GM12878 (cell line): ENCODE data around the gene CYP4X1. TPM values are rescaled to one million over a fixed set of nuclear protein-coding genes. Genes with fewer than 3 reads are reported as not detected.

Source experiments
- ATAC-seq: fragments of 200-7000 bp; cut with Tn5 transposase; 3 replicates; pipeline ENCODE4 v1.9.1; 2020; ENCODE audit warnings: mild to moderate bottlenecking, moderate library complexity
- BruUV-seq: library from RNA; stranded (reverse); fragments of 400-500 nt; replicated peaks from 2 replicates; lab custom pipeline; 2021; lab: Mats Ljungman, UMichigan
- CTCF ChIA-PET: fragments of 300-600 bp; sonication (Branson Sonifier 250); formaldehyde crosslinking; extraction: SDS; loops from one replicate; lab custom pipeline; 2021; ENCODE audit warnings: inconsistent platforms; lab: Yijun Ruan, JAX
- POLR2A ChIA-PET: fragments of 350-600 bp; formaldehyde crosslinking; extraction: SDS; loops from one replicate; lab custom pipeline; 2021; ENCODE audit warnings: inconsistent platforms; lab: Charles Lee
- RAD21 ChIA-PET: fragments of 300-600 bp; sonication (Branson Sonifier 250); formaldehyde crosslinking; loops from one replicate; lab custom pipeline; 2023; ENCODE audit warnings: antibody characterized with exemption; ENCODE audit not compliant: unreplicated experiment; lab: Charles Lee
- SMC1A ChIA-PET: fragments of 300-600 bp; sonication (Branson Sonifier 250); formaldehyde crosslinking; loops from one replicate; lab custom pipeline; 2023; ENCODE audit not compliant: unreplicated experiment, uncharacterized antibody; lab: Charles Lee
- DNase-seq: peaks from one replicate; pipeline ENCODE4 v3.0.0-alpha.2; 2011; ENCODE audit warnings: low read depth, low spot score
- FAIRE-seq: peaks from 3 replicates; lab custom pipeline; 2011; peaks lifted over from hg19 to GRCh38; lab: Jason Lieb, UNC
- H2AFZ ChIP-seq: 2 replicates; pipeline ENCODE4 v1.6.0; 2011; ENCODE audit warnings: low read depth, low read length, control low read depth; ENCODE audit not compliant: control insufficient read depth
- H3K27ac ChIP-seq: 2 replicates; pipeline ENCODE4 v1.5.1; 2011; ENCODE audit warnings: control low read depth; ENCODE audit not compliant: control insufficient read depth, insufficient read depth
- H3K27me3 ChIP-seq, 2 experiments: replicated peaks in 1 of 2; 2 replicates each; pipeline versions ENCODE4 v1.6.0 to v1.6.1; 2011; ENCODE audit warnings: low read length in 1 of 2; ENCODE audit not compliant: control insufficient read depth in 2 of 2, insufficient read depth in 2 of 2
- H3K36me3 ChIP-seq, 2 experiments: 2 replicates each; pipeline ENCODE4 v1.5.1; 2011; ENCODE audit warnings: low read length in 1 of 2; ENCODE audit not compliant: control insufficient read depth in 2 of 2, insufficient read depth in 2 of 2
- H3K4me1 ChIP-seq: 2 replicates; pipeline ENCODE4 v1.6.1; 2011; ENCODE audit warnings: mild to moderate bottlenecking, low read length, moderate library complexity, mixed read lengths; ENCODE audit not compliant: control insufficient read depth, insufficient read depth
- H3K4me2 ChIP-seq: 2 replicates; pipeline ENCODE4 v1.6.0; 2011; ENCODE audit warnings: control low read depth; ENCODE audit not compliant: control insufficient read depth, insufficient read depth
- H3K4me3 ChIP-seq: fragments of 200-600 bp; sonication (generic); 2 replicates; pipeline ENCODE4 v1.5.1; 2016
- H3K79me2 ChIP-seq: 2 replicates; pipeline ENCODE4 v1.6.0; 2011; ENCODE audit warnings: low read length; ENCODE audit not compliant: control insufficient read depth, insufficient read depth
- H3K9ac ChIP-seq: 2 replicates; pipeline ENCODE4 v1.8.0; 2011; ENCODE audit warnings: low read length, control low read depth, mixed read lengths; ENCODE audit not compliant: control insufficient read depth, insufficient read depth
- H3K9me3 ChIP-seq: replicated peaks from 3 replicates; pipeline ENCODE4 v1.5.1; 2011; ENCODE audit warnings: mild to moderate bottlenecking, low read length; ENCODE audit not compliant: control insufficient read depth, insufficient read depth
- H4K20me1 ChIP-seq: 2 replicates; pipeline ENCODE4 v1.6.0; 2011; ENCODE audit not compliant: control insufficient read depth, insufficient read depth
- CTCF ChIP-seq, 3 experiments: IDR thresholded peaks in 2 of 3; conservative IDR thresholded peaks in 1 of 3; 2 replicates each; pipeline ENCODE4 v1.5.1; 2011; ENCODE audit warnings: low read depth in 3 of 3, low read length in 3 of 3, mild to moderate bottlenecking in 3 of 3, control low read depth in 2 of 3, moderate library complexity in 2 of 3, inconsistent platforms in 1 of 3, mixed read lengths in 1 of 3; ENCODE audit not compliant: control insufficient read depth in 2 of 3, insufficient read depth in 1 of 3; ENCODE audit errors: extremely low read depth in 1 of 3
- EP300 ChIP-seq, 2 experiments: fragments of 150-350 bp in 1 of 2; IDR thresholded peaks; 2 replicates each; pipeline ENCODE4 v1.6.1; 2011 to 2012; ENCODE audit warnings: low read depth in 2 of 2, low read length in 2 of 2, borderline replicate concordance in 1 of 2, improper control_type of control experiment in 1 of 2, inconsistent platforms in 1 of 2; ENCODE audit not compliant: control insufficient read depth in 1 of 2
- EZH2 ChIP-seq: IDR thresholded peaks from 2 replicates; pipeline ENCODE4 v1.6.1; 2012; ENCODE audit warnings: low read depth, mild to moderate bottlenecking, control low read depth, inconsistent platforms, low read length, borderline replicate concordance; ENCODE audit not compliant: control insufficient read depth
- HSF1 ChIP-seq: fragments of 150-350 bp; IDR thresholded peaks from 2 replicates; pipeline ENCODE4 v1.6.1; 2014; ENCODE audit warnings: mild to moderate bottlenecking, low read depth, low read length
- IRF5 ChIP-seq: fragments of 450-650 bp; IDR thresholded peaks from 2 replicates; pipeline ENCODE4 v1.6.1; 2017; ENCODE audit warnings: borderline replicate concordance
- JUND ChIP-seq: IDR thresholded peaks from 2 replicates; pipeline ENCODE4 v1.6.1; 2012; ENCODE audit warnings: low read depth, mild to moderate bottlenecking, low read length, improper control_type of control experiment, moderate library complexity
- MYC ChIP-seq: IDR thresholded peaks from 2 replicates; pipeline ENCODE4 v1.6.1; 2011; ENCODE audit warnings: mild to moderate bottlenecking, low read length, moderate library complexity, inconsistent platforms; ENCODE audit not compliant: insufficient read depth, insufficient replicate concordance, insufficient read length, severe bottlenecking
- NFYB ChIP-seq: IDR thresholded peaks from 2 replicates; pipeline ENCODE4 v1.6.1; 2011; ENCODE audit warnings: low read depth, mild to moderate bottlenecking, low read length, improper control_type of control experiment, moderate library complexity; ENCODE audit not compliant: insufficient read depth
- POLR2AphosphoS2 ChIP-seq: IDR thresholded peaks from 2 replicates; pipeline ENCODE4 v1.6.1; 2011; ENCODE audit warnings: low read depth, mild to moderate bottlenecking, low read length, improper control_type of control experiment, moderate library complexity
- TCF12 ChIP-seq: IDR thresholded peaks from 2 replicates; pipeline ENCODE4 v1.6.1; 2011; ENCODE audit warnings: low read depth, mild to moderate bottlenecking, low read length
- ZNF217 ChIP-seq: fragments of 450-650 bp; IDR thresholded peaks from 2 replicates; pipeline ENCODE4 v1.6.1; 2017; ENCODE audit warnings: antibody characterized with exemption, mild to moderate bottlenecking
- WGBS: methylation state at CpG from one replicate; pipeline ENCODE4 v1.1.6; 2016; ENCODE audit warnings: low lambda C conversion rate; ENCODE audit not compliant: insufficient replicate concordance, insufficient coverage; ENCODE audit errors: missing lambda C conversion rate; 5-methylcytosine and 5-hydroxymethylcytosine counted together
- in situ Hi-C: fragments of 300-500 bp; cut with MboI; formaldehyde crosslinking; loops from 9 replicates; pipeline ENCODE4 v1.14.3; 2018; ENCODE audit warnings: mixed read lengths
- intact Hi-C: fragments of 100-400 bp; cut with micrococcal nuclease; formaldehyde crosslinking; loops from one replicate; pipeline ENCODE4 v1.14.2; 2022; ENCODE audit not compliant: unreplicated experiment
- polyA plus RNA-seq, 11 experiments: library from polyadenylated mRNA; depleted of rRNA in 4 of 11; unstranded in 6 of 11; stranded (reverse) in 5 of 11; fragments of >200 nt; fragmentation: Nextera tagmentation in 4 of 11; fragmentation: Illumina TruSeq in 1 of 11; extraction: Ambion mirVana in 4 of 11; extraction: Trizol in 1 of 11; gene quantifications; 1 replicate in 1 of 11; 2 replicates in 10 of 11; pipeline versions ENCODE4 v1.2.1 to v1.2.3, GENCODE V29; 2011 to 2016; ENCODE audit warnings: inconsistent platforms in 2 of 11, missing spikeins in 2 of 11, low read depth in 1 of 11
- total RNA-seq, 4 experiments: library from RNA; depleted of rRNA in 3 of 4; stranded (reverse); fragments of >200 nt in 3 of 4; fragmentation: Illumina TruSeq in 1 of 4; extraction: Trizol in 1 of 4; gene quantifications; 2 replicates each; pipeline versions ENCODE4 v1.2.1 to v1.2.3, GENCODE V29; 2013 to 2021
- TF ChIP-seq, protein P1 (sequence below): IDR thresholded peaks from 2 replicates; pipeline ENCODE4 v1.6.1; 2011; ENCODE audit warnings: low read depth, low read length, improper control_type of control experiment, borderline replicate concordance
- TF ChIP-seq, protein P2 (sequence below): fragments of 450-650 bp; IDR thresholded peaks from 2 replicates; pipeline ENCODE4 v1.6.1; 2018; ENCODE audit warnings: borderline replicate concordance, mild to moderate bottlenecking; ENCODE audit not compliant: partially characterized antibody

Gene CYP4X1
- total and polyA plus RNA-seq, 10 of the 15 experiments (the other 5 are each of a cell fraction or from before 2014, with no cell fraction given): 0.03 to 0.04 (median 0.03) TPM; not detected in 7

DNA sequence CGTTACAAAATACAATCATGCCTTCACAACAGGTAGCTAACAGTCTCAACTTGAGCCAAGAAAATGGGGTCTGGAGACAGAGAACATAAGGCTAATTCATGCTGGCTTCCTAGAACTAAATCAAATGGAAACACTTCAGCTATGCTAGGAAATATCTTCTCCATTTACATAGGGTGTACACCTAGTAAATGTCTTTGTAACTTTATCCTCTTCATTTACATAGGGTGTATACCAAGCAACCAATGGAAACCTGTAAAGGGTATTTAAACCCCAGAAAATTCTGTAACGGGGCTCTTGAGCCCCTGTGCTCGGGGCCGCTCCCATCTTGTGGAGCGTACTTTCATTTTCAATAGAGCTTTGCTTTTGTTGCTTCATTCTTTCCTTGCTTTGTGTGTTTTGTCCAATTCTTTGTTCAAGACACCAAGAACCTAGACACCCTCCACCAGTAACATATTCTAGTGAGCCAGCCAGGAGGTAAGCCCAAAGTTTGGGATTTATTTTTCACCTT, 19.5 kb upstream of the CYP4X1 start:
- Histone ChIP-seq H3K4me2 (no peak overlapping the region), H3K27ac (no peak overlapping the region), H3K9me3 (no peaks in the 10 kb centered on the region; the same call in 2 of the 3 replicates), H2AFZ (no peak overlapping the region), H4K20me1 (no peaks in the 10 kb centered on the region), H3K79me2 (no peaks in the 10 kb centered on the region), H3K27me3 (no peaks in the 10 kb centered on the region), H3K9ac (no peak overlapping the region), H3K36me3 (no peaks in the 10 kb centered on the region), H3K4me1 (no peaks in the 10 kb centered on the region), H3K4me3 (no peak overlapping the region)
- whole genome bisulfite sequencing: 22% methylated on average over 5 of the region's 5 CpGs
- FAIRE-seq (no peak), ATAC-seq (no peak), DNase-seq (no peak)
- RAD21 ChIA-PET: no interaction called here
- CTCF ChIA-PET: no interaction called here
- no TSS peak for BruUV-seq
- in situ Hi-C loops (no loop called here), intact Hi-C loops (no loop called here)
- SMC1A ChIA-PET: no interaction called here
- POLR2A ChIA-PET: no interaction called here
- no peak for TF ChIP-seq MYC
- TF ChIP-seq EP300 (IDR thresholded peaks at IDR 0.05; ENCODE audit: borderline replicate concordance in 1 of 2, control insufficient read depth in 1 of 2, low read depth in 2 of 2, low read length in 2 of 2): no peak
- no peak for TF ChIP-seq NFYB
- TF ChIP-seq ZNF217: no peak
- no peak for TF ChIP-seq TCF12
- TF ChIP-seq EZH2: no peak
- TF ChIP-seq CTCF (IDR thresholded peaks at IDR 0.05 in 2 of 3, conservative IDR thresholded peaks at IDR 0.05 in 1 of 3; ENCODE audit: control insufficient read depth in 2 of 3, extremely low read depth in 1 of 3, insufficient read depth in 1 of 3, low read depth in 3 of 3, low read length in 3 of 3): no peak
- TF ChIP-seq, protein P1, sequence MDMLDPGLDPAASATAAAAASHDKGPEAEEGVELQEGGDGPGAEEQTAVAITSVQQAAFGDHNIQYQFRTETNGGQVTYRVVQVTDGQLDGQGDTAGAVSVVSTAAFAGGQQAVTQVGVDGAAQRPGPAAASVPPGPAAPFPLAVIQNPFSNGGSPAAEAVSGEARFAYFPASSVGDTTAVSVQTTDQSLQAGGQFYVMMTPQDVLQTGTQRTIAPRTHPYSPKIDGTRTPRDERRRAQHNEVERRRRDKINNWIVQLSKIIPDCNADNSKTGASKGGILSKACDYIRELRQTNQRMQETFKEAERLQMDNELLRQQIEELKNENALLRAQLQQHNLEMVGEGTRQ: no peak
- no peak for TF ChIP-seq HSF1
- TF ChIP-seq POLR2AphosphoS2: no peak
- no peak for TF ChIP-seq IRF5
- TF ChIP-seq, protein P2, sequence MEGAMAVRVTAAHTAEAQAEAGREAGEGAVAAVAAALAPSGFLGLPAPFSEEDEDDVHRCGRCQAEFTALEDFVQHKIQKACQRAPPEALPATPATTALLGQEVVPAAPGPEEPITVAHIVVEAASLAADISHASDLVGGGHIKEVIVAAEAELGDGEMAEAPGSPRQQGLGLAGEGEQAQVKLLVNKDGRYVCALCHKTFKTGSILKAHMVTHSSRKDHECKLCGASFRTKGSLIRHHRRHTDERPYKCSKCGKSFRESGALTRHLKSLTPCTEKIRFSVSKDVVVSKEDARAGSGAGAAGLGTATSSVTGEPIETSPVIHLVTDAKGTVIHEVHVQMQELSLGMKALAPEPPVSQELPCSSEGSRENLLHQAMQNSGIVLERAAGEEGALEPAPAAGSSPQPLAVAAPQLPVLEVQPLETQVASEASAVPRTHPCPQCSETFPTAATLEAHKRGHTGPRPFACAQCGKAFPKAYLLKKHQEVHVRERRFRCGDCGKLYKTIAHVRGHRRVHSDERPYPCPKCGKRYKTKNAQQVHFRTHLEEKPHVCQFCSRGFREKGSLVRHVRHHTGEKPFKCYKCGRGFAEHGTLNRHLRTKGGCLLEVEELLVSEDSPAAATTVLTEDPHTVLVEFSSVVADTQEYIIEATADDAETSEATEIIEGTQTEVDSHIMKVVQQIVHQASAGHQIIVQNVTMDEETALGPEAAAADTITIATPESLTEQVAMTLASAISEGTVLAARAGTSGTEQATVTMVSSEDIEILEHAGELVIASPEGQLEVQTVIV: no peak
- TF ChIP-seq JUND: no peak
